ENCODE data around the gene TAL1. TPM values are rescaled to one million over a fixed set of nuclear protein-coding genes. Genes with fewer than 3 reads are reported as not detected.

TAL1 gene
- polyA plus RNA-seq, 3 donors, result 0.50 TPM; not detected in 2

GRCh38 chr1:47201179-47201578 is 30.8 kb downstream of the TAL1 start:
- TF ChIP-seq CTCF (IDR thresholded peaks at IDR 0.05), result no peak
- no peaks in the 10 kb centered on the region for H3K9me3 ChIP-seq (replicated peaks in 1 of 2; ENCODE audit: control insufficient read depth in 1 of 2, insufficient read depth in 1 of 2, low read length in 2 of 2)
- Mint-ChIP-seq H3K4me3 (no peak overlapping the region), H3K9me3 (peaks cover 0 to 3% (median 0%) of the 10 kb centered on the region in 7 donors), H3K36me3 (no peaks in the 10 kb centered on the region), H3K27me3 (ENCODE audit: low read depth in 3 of 3) (peaks cover 4 to 14% (median 10%) of the 10 kb centered on the region in 3 donors), H3K4me1 (no peaks in the 10 kb centered on the region), H3K27ac (no peak overlapping the region)
- H3K36me3 ChIP-seq (replicated peaks in 1 of 2; ENCODE audit: control insufficient read depth in 1 of 2, insufficient read depth in 2 of 2, low read length in 2 of 2), result no peaks in the 10 kb centered on the region
- no peaks in the 10 kb centered on the region for H3K79me2 ChIP-seq (ENCODE audit: insufficient read depth, low read length)
- no peak for DNase-seq
- no peaks in the 10 kb centered on the region for H3K27me3 ChIP-seq (ENCODE audit: control insufficient read depth in 2 of 2, insufficient read depth in 2 of 2, low read length in 2 of 2)
- H3K4me1 ChIP-seq (ENCODE audit: control insufficient read depth in 1 of 2, insufficient read depth in 2 of 2, low read length in 2 of 2), result no peaks in the 10 kb centered on the region
- H3K4me2 ChIP-seq (replicated peaks; ENCODE audit: extremely low read depth, low read length, poor library complexity, severe bottlenecking), result no peak overlapping the region
- H4K20me1 ChIP-seq (ENCODE audit: insufficient read depth, low read length), result no peaks in the 10 kb centered on the region
- no peak overlapping the region for H3K4me3 ChIP-seq (replicated peaks in 1 of 3; ENCODE audit: low read depth in 2 of 3, low read length in 3 of 3)
- H3K27ac ChIP-seq (ENCODE audit: low read depth in 1 of 2, low read length in 2 of 2), result no peak overlapping the region
- WGBS (ENCODE audit: insufficient coverage), result 64% methylated on average over 2 of the region's 4 CpGs
- no peak overlapping the region for H3K9ac ChIP-seq (ENCODE audit: insufficient read depth, low read length, poor library complexity, severe bottlenecking)
- intact Hi-C loops (cut with micrococcal nuclease), result no loop called here
- no peak overlapping the region for H2AFZ ChIP-seq (ENCODE audit: insufficient read depth, low read depth, low read length, poor library complexity, severe bottlenecking)

- no peak overlapping the region for H3K4me3 Mint-ChIP-seq
- no peak overlapping the region for H3K4me3 ChIP-seq (replicated peaks in 1 of 3; ENCODE audit: low read depth in 2 of 3, low read length in 3 of 3)
- no peak for TF ChIP-seq CTCF (IDR thresholded peaks at IDR 0.05)
- peak overlapping the region in 1 of 7 donors; percentile 13 for H3K27ac Mint-ChIP-seq
- no peaks in the 10 kb centered on the region for H3K79me2 ChIP-seq (ENCODE audit: insufficient read depth, low read length)
- H3K4me1 Mint-ChIP-seq, result no peaks in the 10 kb centered on the region
- no peaks in the 10 kb centered on the region for H3K27me3 ChIP-seq (ENCODE audit: control insufficient read depth in 2 of 2, insufficient read depth in 2 of 2, low read length in 2 of 2)
- no peaks in the 10 kb centered on the region for H3K9me3 ChIP-seq (replicated peaks in 1 of 2; ENCODE audit: control insufficient read depth in 1 of 2, insufficient read depth in 1 of 2, low read length in 2 of 2)
- no peak for DNase-seq
- H3K4me2 ChIP-seq (replicated peaks; ENCODE audit: extremely low read depth, low read length, poor library complexity, severe bottlenecking), result no peak overlapping the region
- 87% methylated on average over 4 of the region's 4 CpGs for WGBS (ENCODE audit: insufficient coverage)
- no peak overlapping the region for H2AFZ ChIP-seq (ENCODE audit: insufficient read depth, low read depth, low read length, poor library complexity, severe bottlenecking)
- H3K36me3 ChIP-seq (replicated peaks in 1 of 2; ENCODE audit: control insufficient read depth in 1 of 2, insufficient read depth in 2 of 2, low read length in 2 of 2), result no peaks in the 10 kb centered on the region
- intact Hi-C loops (cut with micrococcal nuclease), result no loop called here
- no peaks in the 10 kb centered on the region for H3K36me3 Mint-ChIP-seq
- peaks cover 4 to 6% (median 6%) of the 10 kb centered on the region in 3 donors for H3K27me3 Mint-ChIP-seq (ENCODE audit: low read depth in 3 of 3)
- no peaks in the 10 kb centered on the region for H3K4me1 ChIP-seq (ENCODE audit: control insufficient read depth in 1 of 2, insufficient read depth in 2 of 2, low read length in 2 of 2)
- H3K9me3 Mint-ChIP-seq, result peaks cover 0 to 3% (median 0%) of the 10 kb centered on the region in 7 donors
- no peak overlapping the region for H3K27ac ChIP-seq (ENCODE audit: low read depth in 1 of 2, low read length in 2 of 2)
- H3K9ac ChIP-seq (ENCODE audit: insufficient read depth, low read length, poor library complexity, severe bottlenecking), result no peak overlapping the region
- H4K20me1 ChIP-seq (ENCODE audit: insufficient read depth, low read length), result no peaks in the 10 kb centered on the region
These were observed 33.8 kb downstream of the TAL1 start for GRCh38 chr1:47198214-47198613.
